Stimulated activated CD8-positive, alpha-beta memory T cell treated with anti-CD3 and anti-CD28 coated beads, Interleukin-4, amount 100 ng/mL, for 1 hour (primary cell): ENCODE data around the gene RAB11B.
"Not testable (repeated sequence)": the region's sequence is repeated elsewhere in the genome, so short reads cannot be mapped to it uniquely, and the experiment has no call there.

Experiments
- DNase-seq, 2 donors: peaks; one replicate each; pipeline ENCODE4 v3.0.0-alpha.2; 2020; ENCODE audit warnings: low read depth in 2 of 2, low spot score in 1 of 2

RAB11B gene

DNA sequence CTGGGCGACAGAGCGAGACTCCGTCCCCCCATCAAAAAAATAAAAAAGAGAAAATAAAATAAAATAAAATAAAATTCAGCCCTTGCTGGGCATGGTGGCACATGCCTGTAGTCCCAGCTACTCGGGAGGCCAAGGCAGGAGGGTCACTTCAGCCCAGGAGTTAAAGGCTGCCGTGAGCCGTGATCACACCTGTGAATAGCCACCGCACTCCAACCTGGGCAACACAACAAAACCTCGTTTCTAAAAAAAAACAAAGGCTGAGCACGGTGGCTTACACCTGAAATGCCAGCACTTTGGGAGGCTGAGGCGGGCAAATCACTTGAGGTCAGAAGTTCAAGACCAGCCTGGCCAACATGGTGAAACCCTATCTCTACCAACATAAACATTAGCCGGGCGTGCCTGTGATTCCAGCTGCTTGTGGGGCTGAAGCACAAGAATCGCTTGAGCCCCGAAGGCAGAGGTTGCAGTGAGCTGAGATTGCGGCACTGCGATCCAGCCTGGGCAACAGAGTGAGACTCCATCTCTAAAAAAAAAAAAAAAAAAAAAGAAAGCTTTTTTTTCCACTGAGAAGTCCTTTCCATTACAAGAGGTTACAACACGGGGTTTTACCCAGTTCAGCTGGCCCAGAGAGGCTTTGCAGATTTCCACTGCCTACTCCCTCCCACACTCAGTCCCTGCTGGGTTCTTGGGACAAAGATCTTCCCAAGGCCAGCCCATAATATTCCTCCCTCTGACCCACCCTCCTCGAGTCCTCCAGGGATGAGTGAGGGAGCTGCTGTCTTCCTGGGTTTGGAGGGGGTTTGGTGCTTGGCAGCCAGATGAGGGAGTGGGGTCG, 19.8 kb upstream of the RAB11B start:
- DNase-seq = no peak

DNA sequence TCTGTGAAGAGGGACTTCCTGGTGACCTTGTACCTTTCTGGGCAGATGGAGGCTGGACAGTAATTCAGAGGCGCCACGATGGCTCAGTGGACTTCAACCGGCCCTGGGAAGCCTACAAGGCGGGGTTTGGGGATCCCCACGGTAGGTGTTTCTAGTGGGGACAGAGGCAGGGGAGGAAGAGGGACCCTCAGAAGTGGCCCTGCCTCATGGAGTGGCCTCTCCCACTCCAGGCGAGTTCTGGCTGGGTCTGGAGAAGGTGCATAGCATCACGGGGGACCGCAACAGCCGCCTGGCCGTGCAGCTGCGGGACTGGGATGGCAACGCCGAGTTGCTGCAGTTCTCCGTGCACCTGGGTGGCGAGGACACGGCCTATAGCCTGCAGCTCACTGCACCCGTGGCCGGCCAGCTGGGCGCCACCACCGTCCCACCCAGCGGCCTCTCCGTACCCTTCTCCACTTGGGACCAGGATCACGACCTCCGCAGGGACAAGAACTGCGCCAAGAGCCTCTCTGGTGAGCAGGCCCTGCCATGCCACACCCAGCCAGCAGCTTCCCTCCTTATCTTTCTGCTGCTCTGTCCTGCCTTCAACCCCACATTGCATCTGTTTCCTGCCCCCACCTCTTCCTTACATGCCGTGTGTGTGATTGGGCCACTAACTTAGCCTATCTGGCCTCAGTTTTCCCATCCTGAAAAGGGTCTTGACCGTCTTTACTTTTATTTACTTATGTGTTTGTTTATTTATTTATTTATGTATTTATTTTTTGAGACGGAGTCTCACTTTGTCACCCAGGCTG, 19.0 kb upstream of the RAB11B start:
- DNase-seq = no peak

DNA sequence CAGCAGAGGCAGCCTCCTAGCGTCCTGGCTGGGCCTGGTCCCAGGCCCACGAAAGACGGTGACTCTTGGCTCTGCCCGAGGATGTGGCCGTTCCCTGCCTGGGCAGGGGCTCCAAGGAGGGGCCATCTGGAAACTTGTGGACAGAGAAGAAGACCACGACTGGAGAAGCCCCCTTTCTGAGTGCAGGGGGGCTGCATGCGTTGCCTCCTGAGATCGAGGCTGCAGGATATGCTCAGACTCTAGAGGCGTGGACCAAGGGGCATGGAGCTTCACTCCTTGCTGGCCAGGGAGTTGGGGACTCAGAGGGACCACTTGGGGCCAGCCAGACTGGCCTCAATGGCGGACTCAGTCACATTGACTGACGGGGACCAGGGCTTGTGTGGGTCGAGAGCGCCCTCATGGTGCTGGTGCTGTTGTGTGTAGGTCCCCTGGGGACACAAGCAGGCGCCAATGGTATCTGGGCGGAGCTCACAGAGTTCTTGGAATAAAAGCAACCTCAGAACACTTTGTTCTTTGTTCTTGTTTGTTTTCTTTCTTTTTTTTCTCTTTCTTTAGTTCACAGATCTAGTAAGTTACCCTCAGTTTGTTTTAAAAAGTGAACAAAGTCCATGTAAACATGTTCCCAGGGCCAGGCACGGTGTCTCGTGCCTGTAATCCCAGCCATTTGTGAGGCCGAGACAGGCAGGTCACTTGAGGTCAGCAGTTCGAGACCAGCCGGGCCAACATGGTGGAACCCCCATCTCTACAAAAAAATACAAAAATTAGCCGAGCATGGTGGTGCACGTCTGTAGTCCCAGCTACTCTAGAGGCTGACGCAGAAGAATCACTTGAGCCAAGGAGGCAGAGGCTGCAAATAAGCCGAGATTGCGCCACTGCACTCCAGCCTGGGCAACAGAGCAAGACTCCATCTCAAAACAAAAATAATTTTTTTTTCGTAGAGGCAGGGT, 16.0 kb upstream of the RAB11B start:
- DNase-seq = no peak

- DNase-seq = not testable (repeated sequence)
These were observed 14.4 kb upstream of the RAB11B start for GRCh38 chr19:8375766-8376165.

- DNase-seq = not testable (repeated sequence)
These were observed 13.7 kb upstream of the RAB11B start for GRCh38 chr19:8376373-8376974.

- no peak for DNase-seq
These were observed 12.6 kb upstream of the RAB11B start for GRCh38 chr19:8377598-8377997.

- not testable (repeated sequence) for DNase-seq
These were observed 10.8 kb upstream of the RAB11B start for GRCh38 chr19:8379156-8379891.

- not testable (repeated sequence) for DNase-seq
These were observed 5.6 kb upstream of the RAB11B start for GRCh38 chr19:8384569-8384968.

GRCh38 chr19:8385103-8385502, 5.1 kb upstream of the RAB11B start:
- not testable (repeated sequence) for DNase-seq

DNA sequence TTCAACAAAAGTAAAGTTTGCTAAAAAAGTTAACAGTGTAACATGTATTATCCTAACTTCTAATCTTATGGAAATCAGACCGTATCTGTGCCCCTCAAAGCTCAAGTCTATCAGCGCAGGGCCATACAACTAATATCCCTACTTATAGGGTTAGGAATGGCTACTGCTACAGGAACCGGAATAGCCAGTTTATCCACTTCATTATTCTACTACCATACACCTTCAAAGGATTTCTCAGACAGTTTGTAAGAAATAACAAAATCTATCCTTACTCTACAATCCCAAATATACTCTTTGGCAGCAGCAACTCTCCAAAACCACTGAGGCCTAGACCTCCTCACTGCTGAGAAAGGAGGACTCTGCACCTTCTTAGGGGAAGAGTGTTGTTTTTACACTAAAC, 4.6 kb upstream of the RAB11B start:
- DNase-seq = not testable (repeated sequence)

GRCh38 chr19:8386419-8386818, 3.7 kb upstream of the RAB11B start:
- not testable (repeated sequence) for DNase-seq

DNA sequence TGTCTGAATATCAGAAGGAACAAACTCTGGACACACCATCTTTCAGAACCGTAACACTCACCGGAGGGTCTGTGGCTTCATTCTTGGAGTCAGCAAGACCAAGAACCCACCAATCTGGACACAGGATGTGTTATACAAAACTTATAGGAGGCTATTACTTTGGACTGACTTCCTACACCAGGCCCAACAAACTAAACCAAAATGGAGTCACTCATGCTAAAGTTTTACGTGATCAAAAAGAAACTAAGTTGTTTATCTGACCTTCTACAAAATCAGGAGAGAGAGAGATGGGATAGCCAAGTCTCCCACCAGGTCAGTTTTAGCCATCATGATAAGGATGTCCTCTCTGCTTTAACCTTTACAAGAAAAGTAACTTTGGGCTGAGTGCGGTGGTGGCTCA, 3.2 kb upstream of the RAB11B start:
- no peak for DNase-seq

GRCh38 chr19:8387688-8388611, 2.2 kb upstream of the RAB11B start:
- no peak for DNase-seq

GRCh38 chr19:8388612-8388958, 1.6 kb upstream of the RAB11B start:
- DNase-seq = no peak

GRCh38 chr19:8390617-8390981, 439 bp downstream of the RAB11B start:
- peak; percentile 81 to 83 for DNase-seq

- no peak for DNase-seq
These were observed 1.2 kb downstream of the RAB11B start for GRCh38 chr19:8391198-8392016.

- DNase-seq = no peak
These were observed 1.9 kb downstream of the RAB11B start for GRCh38 chr19:8392017-8392591.
